CD14-positive monocyte (primary cell): ENCODE data around the gene MICAL2. TPM values are rescaled to one million over a fixed set of nuclear protein-coding genes. Genes with fewer than 3 reads are reported as not detected.

Source experiments
- DNase-seq, 3 donors: peaks; one replicate each; pipeline ENCODE4 v3.0.0-alpha.2; 2011 to 2022
- H2AFZ ChIP-seq: 2 replicates; pipeline ENCODE4 v1.6.0; 2012; ENCODE audit warnings: mild to moderate bottlenecking, low read depth, low read length, inconsistent platforms; ENCODE audit not compliant: insufficient read depth, poor library complexity, severe bottlenecking
- H3K27ac ChIP-seq, 2 donors: 1 replicate in 1 of 2; 2 replicates in 1 of 2; pipeline ENCODE4 v1.5.1; 2012 to 2013; ENCODE audit warnings: low read length in 2 of 2, control low read depth in 1 of 2, inconsistent platforms in 1 of 2, low read depth in 1 of 2, mild to moderate bottlenecking in 1 of 2
- H3K27me3 ChIP-seq, 2 donors: one replicate each; pipeline versions ENCODE4 v1.6.0 to v1.6.1; 2011 to 2013; ENCODE audit warnings: low read length in 2 of 2; ENCODE audit not compliant: control insufficient read depth in 2 of 2, insufficient read depth in 2 of 2
- H3K36me3 ChIP-seq, 2 donors: replicated peaks in 1 of 2; 1 replicate in 1 of 2; 2 replicates in 1 of 2; pipeline versions ENCODE4 v1.5.1 to v1.6.1; 2012 to 2013; ENCODE audit warnings: low read length in 2 of 2, control low read depth in 1 of 2, inconsistent platforms in 1 of 2, mild to moderate bottlenecking in 1 of 2; ENCODE audit not compliant: insufficient read depth in 2 of 2, control insufficient read depth in 1 of 2
- H3K4me1 ChIP-seq, 2 donors: 1 replicate in 1 of 2; 2 replicates in 1 of 2; pipeline versions ENCODE4 v1.5.1 to v1.6.1; 2012 to 2013; ENCODE audit warnings: low read length in 2 of 2, control low read depth in 1 of 2, inconsistent platforms in 1 of 2, mild to moderate bottlenecking in 1 of 2, moderate library complexity in 1 of 2; ENCODE audit not compliant: insufficient read depth in 2 of 2, control insufficient read depth in 1 of 2
- H3K4me2 ChIP-seq: replicated peaks from 2 replicates; pipeline ENCODE3; 2012; ENCODE audit warnings: low read length, moderate library complexity, mild to moderate bottlenecking; ENCODE audit not compliant: poor library complexity, severe bottlenecking; ENCODE audit errors: extremely low read depth
- H3K4me3 ChIP-seq, 3 experiments: fragments of 200-600 bp in 1 of 3; sonication (generic) in 1 of 3; replicated peaks in 1 of 3; 1 replicate in 2 of 3; 2 replicates in 1 of 3; pipeline ENCODE4 v1.5.1; 2011 to 2013; ENCODE audit warnings: low read length in 3 of 3, mild to moderate bottlenecking in 3 of 3, control low read depth in 2 of 3, low read depth in 2 of 3, inconsistent platforms in 1 of 3, moderate library complexity in 1 of 3
- H3K79me2 ChIP-seq: 2 replicates; pipeline ENCODE4 v1.6.0; 2012; ENCODE audit warnings: mild to moderate bottlenecking, control low read depth, inconsistent platforms, low read length, moderate library complexity; ENCODE audit not compliant: insufficient read depth
- H3K9ac ChIP-seq: 2 replicates; pipeline ENCODE4 v1.6.0; 2017; ENCODE audit warnings: low read length, mild to moderate bottlenecking; ENCODE audit not compliant: insufficient read depth, poor library complexity, severe bottlenecking
- H3K9me3 ChIP-seq, 2 donors: replicated peaks in 1 of 2; 1 replicate in 1 of 2; 2 replicates in 1 of 2; pipeline versions ENCODE4 v1.5.1 to v1.6.1; 2012 to 2013; ENCODE audit warnings: low read length in 2 of 2, control low read depth in 1 of 2; ENCODE audit not compliant: control insufficient read depth in 1 of 2, insufficient read depth in 1 of 2
- H4K20me1 ChIP-seq: 2 replicates; pipeline ENCODE4 v1.6.0; 2012; ENCODE audit warnings: mild to moderate bottlenecking, low read length, control low read depth, moderate library complexity; ENCODE audit not compliant: insufficient read depth
- H3K27ac Mint-ChIP-seq, 7 donors: one replicate each; pipeline ENCODE4 v1.8.0; 2020; ENCODE audit warnings: mild to moderate bottlenecking in 7 of 7, mixed read lengths in 7 of 7, moderate library complexity in 6 of 7, inconsistent platforms in 2 of 7
- H3K27me3 Mint-ChIP-seq, 3 donors: one replicate each; pipeline ENCODE4 v1.8.0; 2021 to 2022; ENCODE audit warnings: low read depth in 3 of 3, mild to moderate bottlenecking in 3 of 3, mixed read lengths in 3 of 3, moderate library complexity in 3 of 3, inconsistent platforms in 1 of 3
- H3K36me3 Mint-ChIP-seq, 2 donors: one replicate each; pipeline ENCODE4 v1.8.0; 2020; ENCODE audit warnings: mixed read lengths in 2 of 2, inconsistent platforms in 1 of 2, mild to moderate bottlenecking in 1 of 2
- H3K4me1 Mint-ChIP-seq: one replicate; pipeline ENCODE4 v1.8.0; 2020; ENCODE audit warnings: mild to moderate bottlenecking, mixed read lengths
- H3K4me3 Mint-ChIP-seq, 2 donors: one replicate each; pipeline ENCODE4 v1.8.0; 2020; ENCODE audit warnings: mild to moderate bottlenecking in 2 of 2, mixed read lengths in 2 of 2, moderate library complexity in 1 of 2
- H3K9me3 Mint-ChIP-seq, 7 donors: one replicate each; pipeline ENCODE4 v1.8.0; 2020 to 2022; ENCODE audit warnings: mixed read lengths in 7 of 7, mild to moderate bottlenecking in 6 of 7, moderate library complexity in 6 of 7, inconsistent platforms in 2 of 7
- WGBS: methylation state at CpG from one replicate; pipeline ENCODE4 v1.1.5; 2013; ENCODE audit warnings: missing lambda C conversion rate; ENCODE audit not compliant: insufficient coverage; 5-methylcytosine and 5-hydroxymethylcytosine counted together
- intact Hi-C, 2 donors: fragments of 100-400 bp; cut with micrococcal nuclease; formaldehyde crosslinking; loops; one replicate each; pipeline versions ENCODE4 v1.15.0 to v1.15.1; 2023
- polyA plus RNA-seq, 3 donors: library from polyadenylated mRNA; depleted of rRNA in 1 of 3; unstranded in 2 of 3; stranded (reverse) in 1 of 3; fragments of 300-500 nt in 2 of 3; fragments of >200 nt in 1 of 3; fragmentation: Illumina TruSeq in 2 of 3; gene quantifications; 1 replicate in 2 of 3; 2 replicates in 1 of 3; pipeline ENCODE4 v1.2.3, GENCODE V29; 2012 to 2021
- TF ChIP-seq, protein P1 (sequence below): fragments of 200-600 bp; IDR thresholded peaks from one replicate; pipeline ENCODE4 v1.8.0; 2022; ENCODE audit warnings: antibody characterized with exemption, mild to moderate bottlenecking

Gene MICAL2
- polyA plus RNA-seq, 3 donors, result 39.8 to 72.5 (median 44.0) TPM

GRCh38 chr11:12064954-12065280, 45.5 kb upstream of the MICAL2 start:
- no peak for DNase-seq
- intact Hi-C loops, result no loop called here
- Histone ChIP-seq H3K9ac (no peak overlapping the region), H2AFZ (no peak overlapping the region), H4K20me1 (no peaks in the 10 kb centered on the region), H3K27ac (no peak overlapping the region), H3K4me1 (peaks cover 14 to 24% of the 10 kb centered on the region in 2 donors), H3K36me3 (no peaks in the 10 kb centered on the region), H3K4me3 (no peak overlapping the region), H3K79me2 (no peaks in the 10 kb centered on the region), H3K4me2 (no peak overlapping the region), H3K9me3 (no peaks in the 10 kb centered on the region), H3K27me3 (no peaks in the 10 kb centered on the region)
- no peak overlapping the region for H3K27ac Mint-ChIP-seq
- H3K27me3 Mint-ChIP-seq, result peaks cover 3 to 6% (median 4%) of the 10 kb centered on the region in 3 donors
- peaks cover 30% of the 10 kb centered on the region for H3K4me1 Mint-ChIP-seq
- TF ChIP-seq, protein P1, sequence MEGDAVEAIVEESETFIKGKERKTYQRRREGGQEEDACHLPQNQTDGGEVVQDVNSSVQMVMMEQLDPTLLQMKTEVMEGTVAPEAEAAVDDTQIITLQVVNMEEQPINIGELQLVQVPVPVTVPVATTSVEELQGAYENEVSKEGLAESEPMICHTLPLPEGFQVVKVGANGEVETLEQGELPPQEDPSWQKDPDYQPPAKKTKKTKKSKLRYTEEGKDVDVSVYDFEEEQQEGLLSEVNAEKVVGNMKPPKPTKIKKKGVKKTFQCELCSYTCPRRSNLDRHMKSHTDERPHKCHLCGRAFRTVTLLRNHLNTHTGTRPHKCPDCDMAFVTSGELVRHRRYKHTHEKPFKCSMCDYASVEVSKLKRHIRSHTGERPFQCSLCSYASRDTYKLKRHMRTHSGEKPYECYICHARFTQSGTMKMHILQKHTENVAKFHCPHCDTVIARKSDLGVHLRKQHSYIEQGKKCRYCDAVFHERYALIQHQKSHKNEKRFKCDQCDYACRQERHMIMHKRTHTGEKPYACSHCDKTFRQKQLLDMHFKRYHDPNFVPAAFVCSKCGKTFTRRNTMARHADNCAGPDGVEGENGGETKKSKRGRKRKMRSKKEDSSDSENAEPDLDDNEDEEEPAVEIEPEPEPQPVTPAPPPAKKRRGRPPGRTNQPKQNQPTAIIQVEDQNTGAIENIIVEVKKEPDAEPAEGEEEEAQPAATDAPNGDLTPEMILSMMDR, result no peak
- no peak overlapping the region for H3K4me3 Mint-ChIP-seq
- WGBS, result 100% methylated on average over 3 of the region's 3 CpGs
- peaks cover 0 to 6% (median 4%) of the 10 kb centered on the region in 7 donors for H3K9me3 Mint-ChIP-seq
- H3K36me3 Mint-ChIP-seq, result peaks cover 0 to 3% of the 10 kb centered on the region in 2 donors

DNA sequence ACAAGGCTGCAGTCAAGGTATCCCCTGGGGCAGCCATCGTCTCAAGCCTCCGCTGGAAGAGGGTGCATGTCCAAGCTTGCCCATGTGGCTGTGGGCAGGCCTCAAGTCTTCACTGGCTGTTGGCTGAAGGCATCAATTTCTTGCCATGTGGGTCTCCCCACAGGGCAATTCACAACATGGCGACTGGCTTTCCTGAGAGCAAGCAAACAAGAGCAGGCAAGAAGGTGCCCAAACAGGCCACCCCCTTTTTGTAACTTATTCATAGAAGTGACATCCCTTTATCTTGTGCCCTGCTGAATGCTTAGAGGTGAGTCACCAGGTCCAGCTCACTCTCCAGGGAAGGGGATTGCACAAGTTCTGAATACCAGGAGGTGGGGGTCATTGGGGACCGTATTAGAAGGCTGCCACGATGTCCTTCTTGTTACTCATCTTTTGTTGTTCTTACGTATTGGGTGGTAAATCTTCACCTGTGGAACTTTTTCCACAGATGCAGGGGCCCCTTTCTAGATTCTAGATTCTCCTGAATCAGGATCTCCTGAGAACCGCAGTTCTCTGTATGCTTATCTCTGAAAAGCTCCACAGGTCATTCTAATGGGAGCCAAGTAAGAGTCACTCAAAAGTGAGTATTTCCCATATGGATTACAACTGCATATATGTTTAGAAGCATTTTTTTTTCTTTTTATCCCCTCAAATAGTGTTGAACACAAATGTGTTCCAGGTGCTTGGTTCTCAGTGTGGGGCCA, 44.2 kb upstream of the MICAL2 start:
- WGBS, result 73% methylated on average over 6 of the region's 7 CpGs
- TF ChIP-seq, protein P1, result no peak
- Histone ChIP-seq H3K36me3 (no peaks in the 10 kb centered on the region), H3K27ac (no peak overlapping the region), H3K4me1 (peaks cover 14 to 24% of the 10 kb centered on the region in 2 donors), H3K4me3 (no peak overlapping the region), H2AFZ (no peak overlapping the region), H3K27me3 (no peaks in the 10 kb centered on the region), H3K9ac (no peak overlapping the region), H3K79me2 (no peaks in the 10 kb centered on the region), H3K9me3 (no peaks in the 10 kb centered on the region), H4K20me1 (no peaks in the 10 kb centered on the region), H3K4me2 (no peak overlapping the region)
- peaks cover 0 to 6% (median 3%) of the 10 kb centered on the region in 7 donors for H3K9me3 Mint-ChIP-seq
- intact Hi-C loops, result no loop called here
- H3K4me3 Mint-ChIP-seq, result peak overlapping the region in 1 of 2 donors; percentile 49
- peaks cover 30% of the 10 kb centered on the region for H3K4me1 Mint-ChIP-seq
- peaks cover 0 to 3% of the 10 kb centered on the region in 2 donors for H3K36me3 Mint-ChIP-seq
- peaks cover 3 to 6% (median 4%) of the 10 kb centered on the region in 3 donors for H3K27me3 Mint-ChIP-seq
- peak overlapping the region in 2 of 7 donors; percentile 33 to 64 for H3K27ac Mint-ChIP-seq
- DNase-seq, result peak; percentile 36 to 77 (median 45)
